GM12873 (cell line): ENCODE measurements around the gene RBFOX2.

ENCODE experiments used
- CTCF ChIP-seq: IDR thresholded peaks from 2 replicates; pipeline ENCODE4 v1.5.1; 2012; ENCODE audit warnings: low read depth, mild to moderate bottlenecking, moderate library complexity, low read length, control low read depth; ENCODE audit not compliant: insufficient read depth; ENCODE audit errors: missing control alignments

Gene RBFOX2

GRCh38 chr22:35959121-35959800 is 69.4 kb downstream of the RBFOX2 start:
- no peak for TF ChIP-seq CTCF

GRCh38 chr22:35958334-35958733 is 70.3 kb downstream of the RBFOX2 start:
- no peak for TF ChIP-seq CTCF

GRCh38 chr22:35957589-35957988 is 71.0 kb downstream of the RBFOX2 start:
- TF ChIP-seq CTCF = no peak

- no peak for TF ChIP-seq CTCF
Measured at GRCh38 chr22:35956850-35957249, 71.8 kb downstream of the RBFOX2 start.

- no peak for TF ChIP-seq CTCF
Measured at GRCh38 chr22:35955546-35955945, 73.1 kb downstream of the RBFOX2 start.

- no peak for TF ChIP-seq CTCF
Measured at GRCh38 chr22:35952576-35952975, 76.0 kb downstream of the RBFOX2 start.

- no peak for TF ChIP-seq CTCF
Measured at GRCh38 chr22:35950262-35950661, 78.4 kb downstream of the RBFOX2 start.
